Stimulated activated naive CD4-positive, alpha-beta T cell (primary cell): Measurements from ENCODE around the gene EEFSEC.
"Not testable (repeated sequence)": the region's sequence is repeated elsewhere in the genome, so short reads cannot be mapped to it uniquely, and the experiment has no call there.

Experiments
- DNase-seq, 6 experiments: peaks; one replicate each; lab custom pipeline; 2025; lab: John Stamatoyannopoulos, UW

The EEFSEC gene

DNA sequence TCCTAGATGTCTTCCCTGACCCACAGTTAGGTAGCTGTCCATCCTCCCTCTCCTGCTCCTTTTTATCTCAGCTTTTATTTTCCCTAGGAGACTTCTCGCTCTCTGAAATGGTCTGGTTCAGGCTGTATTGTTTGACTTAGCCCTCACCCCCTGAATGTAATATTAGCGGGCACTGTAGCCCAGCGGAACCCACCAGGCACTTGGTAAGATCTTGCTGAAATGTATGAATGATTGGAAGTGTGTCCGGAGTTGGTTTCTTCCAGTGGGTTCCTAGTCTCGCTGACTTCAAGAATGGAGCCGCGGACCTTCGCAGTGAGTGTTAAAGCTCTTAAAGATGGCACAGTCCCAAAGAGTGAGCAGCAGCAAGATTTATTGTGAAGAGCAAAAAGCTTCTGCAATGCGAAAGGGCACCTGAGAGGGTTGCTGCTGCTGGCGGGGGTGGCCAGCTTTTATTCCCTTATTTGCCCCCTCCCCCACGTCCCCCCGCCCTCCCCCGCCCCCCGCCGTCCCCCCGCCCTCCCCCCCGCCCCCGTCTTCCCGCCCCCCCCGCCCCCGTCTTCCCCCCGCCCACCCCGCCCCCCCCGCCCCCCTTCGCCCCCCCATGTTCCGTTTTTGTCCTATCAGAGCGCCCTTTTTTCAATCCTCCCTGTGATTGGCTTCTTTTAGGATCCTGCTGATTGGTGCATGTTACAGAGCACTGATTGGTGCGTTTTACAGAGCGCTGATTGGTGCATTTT is 694 bp upstream of the EEFSEC start:
- DNase-seq = peak in 3 of 6 experiments; percentile 13 to 71 (median 19)

DNA sequence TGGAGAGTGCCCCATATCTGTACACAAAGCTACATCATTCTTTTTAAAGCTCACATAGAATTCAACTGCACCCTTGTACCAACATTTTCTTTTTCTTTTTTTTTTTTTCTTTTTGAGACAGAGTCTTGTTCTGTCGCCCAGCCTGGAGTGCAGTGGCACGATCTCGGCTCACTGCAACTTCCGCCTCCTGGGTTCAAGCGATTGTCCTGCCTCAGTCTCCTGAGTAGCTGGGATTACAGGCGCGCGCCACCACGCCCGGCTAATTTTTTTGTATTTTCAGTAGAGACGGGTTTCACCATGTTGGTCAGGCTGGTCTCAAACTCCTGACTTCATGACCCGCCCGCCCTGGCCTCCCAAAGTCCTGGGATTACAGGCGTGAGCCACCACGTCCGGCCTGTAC is 1.1 kb downstream of the EEFSEC start:
- DNase-seq = not testable (repeated sequence)

DNA sequence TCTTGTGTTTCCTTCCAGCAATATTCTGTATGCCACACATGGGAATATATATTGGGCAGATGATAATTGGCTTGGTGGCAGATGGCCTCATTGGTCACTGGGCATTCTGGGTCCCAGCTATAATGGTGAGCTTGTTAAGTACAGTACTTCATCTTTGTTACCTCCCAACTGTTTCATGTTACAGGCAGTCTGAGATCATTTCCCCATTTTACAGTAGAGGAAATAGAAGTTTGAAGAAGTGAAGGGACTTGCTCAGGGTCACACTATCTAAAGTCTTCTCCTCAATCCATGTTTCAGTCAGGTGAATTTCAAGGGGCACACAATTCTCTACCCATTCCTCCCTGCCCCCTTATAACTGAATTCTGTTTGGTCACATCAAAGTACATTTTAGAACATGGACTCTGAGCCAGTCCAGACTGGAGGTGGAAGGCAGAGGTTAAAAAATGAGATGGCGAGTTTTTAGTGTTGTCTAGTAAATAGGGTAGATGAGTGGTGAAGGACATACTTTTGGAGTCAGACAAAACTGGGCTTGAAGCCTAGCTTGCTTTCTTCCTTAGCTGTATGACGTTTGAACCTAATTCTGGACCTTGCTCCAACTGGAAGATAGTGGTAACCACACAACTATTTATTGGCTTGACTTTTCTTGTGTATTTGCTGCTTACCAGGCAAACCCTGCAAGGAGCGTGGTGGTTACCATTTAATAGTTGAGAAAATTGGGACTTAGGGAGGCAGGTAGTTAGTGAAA is 2.5 kb downstream of the EEFSEC start:
- no peak for DNase-seq

DNA sequence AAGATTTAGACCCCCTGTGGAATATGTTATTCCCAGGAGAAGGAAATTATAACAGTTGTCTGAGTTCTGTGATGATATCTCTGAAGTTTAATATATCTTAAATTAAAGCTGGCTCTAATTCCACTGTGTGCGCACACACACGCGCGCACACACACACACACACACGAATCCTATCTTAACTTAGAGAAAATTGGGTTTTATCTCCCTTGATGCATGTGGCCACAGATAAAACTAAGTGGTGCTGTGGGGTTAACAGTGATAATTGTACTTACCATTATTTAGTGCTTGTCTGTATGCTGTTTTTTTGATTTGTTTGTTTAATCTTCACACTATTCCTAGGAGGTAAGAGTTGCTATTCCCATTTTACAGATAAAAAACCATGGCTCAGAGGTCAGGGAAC is 7.4 kb downstream of the EEFSEC start:
- no peak for DNase-seq

DNA sequence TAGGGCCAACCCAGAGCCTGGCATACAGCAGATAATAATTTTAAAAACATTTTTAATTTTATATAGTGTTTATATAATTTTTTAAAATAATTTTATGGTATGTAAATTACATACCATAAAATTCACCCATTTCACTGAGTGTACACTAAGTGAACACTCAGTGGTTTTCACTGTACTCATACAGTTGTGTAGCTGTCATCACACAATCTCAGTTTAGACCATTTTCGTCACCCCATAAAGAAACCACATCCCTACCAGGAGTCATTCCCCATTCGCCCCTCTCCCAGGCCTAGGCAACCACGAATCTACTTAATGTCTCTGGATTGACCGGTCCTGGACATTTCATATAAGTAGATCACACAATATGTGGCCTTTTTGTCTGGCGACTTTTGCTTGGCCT is 10.2 kb downstream of the EEFSEC start:
- DNase-seq = no peak

DNA sequence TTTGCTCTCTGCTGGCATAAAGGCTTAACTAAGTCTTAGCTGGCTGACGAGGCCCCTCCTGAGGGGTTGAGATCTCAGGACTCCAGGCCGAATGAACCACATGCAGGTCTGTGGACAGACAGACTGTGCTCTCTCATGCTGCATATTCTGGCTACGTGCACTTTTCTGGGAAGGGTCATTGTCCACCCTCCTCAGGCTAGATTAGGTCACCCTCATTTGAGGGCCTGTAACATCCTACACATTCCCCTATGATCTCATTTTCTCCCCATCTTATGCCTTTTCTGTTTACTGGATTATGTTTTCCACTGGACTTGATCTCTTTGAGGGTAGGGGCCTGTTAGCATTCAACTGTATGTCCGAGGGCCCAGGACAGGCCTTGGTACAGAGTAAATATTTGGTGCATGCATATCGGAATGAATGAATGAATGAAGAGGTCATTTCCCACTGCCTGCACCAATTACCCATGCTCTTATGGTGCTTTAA is 13.7 kb downstream of the EEFSEC start:
- DNase-seq = no peak

DNA sequence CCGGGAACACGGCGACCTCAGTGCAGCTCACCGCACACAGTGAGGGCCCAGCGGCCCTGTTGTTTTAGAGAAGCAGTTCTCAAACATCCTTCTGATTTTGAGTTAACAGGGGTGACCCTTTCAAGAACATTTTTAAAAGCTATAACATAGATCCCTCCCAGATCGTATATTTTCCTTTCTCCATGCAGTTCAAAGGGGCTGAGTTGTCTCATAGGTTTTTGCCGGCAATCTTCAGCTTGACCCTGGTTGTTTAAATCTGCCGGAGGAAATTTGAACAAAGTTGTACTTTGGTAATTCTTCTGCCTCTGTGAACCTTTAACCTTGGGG is 14.3 kb downstream of the EEFSEC start:
- DNase-seq = no peak

DNA sequence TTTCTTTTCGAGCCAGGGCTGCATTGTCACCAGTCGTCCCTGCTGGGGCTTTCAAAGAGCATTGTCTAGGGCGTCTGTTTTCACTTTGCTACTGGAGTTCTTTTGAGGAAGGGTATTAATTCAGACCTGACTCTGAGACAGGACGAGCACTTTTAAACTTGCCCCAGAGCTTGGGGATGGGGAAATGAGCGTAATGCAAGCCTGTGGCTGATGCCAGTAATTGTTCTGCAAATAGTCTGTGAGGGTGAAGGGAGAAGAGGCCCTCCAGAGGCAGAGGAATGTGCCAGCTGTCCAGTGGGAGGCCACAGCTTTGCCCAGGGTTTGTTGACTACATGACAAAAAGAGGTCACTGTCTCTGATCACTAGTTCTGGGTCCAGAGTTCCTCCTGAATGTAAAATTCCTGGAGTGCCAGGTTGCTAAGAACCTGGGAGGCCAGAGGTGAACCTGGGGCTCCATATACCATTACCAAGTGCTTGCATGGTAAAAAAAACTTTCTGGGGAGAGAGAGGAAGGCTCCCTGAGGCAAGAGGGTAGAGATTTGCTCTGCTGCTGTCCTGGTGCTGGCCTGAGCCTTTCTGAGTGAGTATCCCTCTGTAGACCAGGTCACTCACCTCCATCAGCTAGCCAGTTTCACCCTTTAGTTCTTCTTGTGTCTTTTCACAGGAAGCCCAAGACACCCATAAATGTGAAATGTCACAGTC is 14.8 kb downstream of the EEFSEC start:
- DNase-seq = no peak

DNA sequence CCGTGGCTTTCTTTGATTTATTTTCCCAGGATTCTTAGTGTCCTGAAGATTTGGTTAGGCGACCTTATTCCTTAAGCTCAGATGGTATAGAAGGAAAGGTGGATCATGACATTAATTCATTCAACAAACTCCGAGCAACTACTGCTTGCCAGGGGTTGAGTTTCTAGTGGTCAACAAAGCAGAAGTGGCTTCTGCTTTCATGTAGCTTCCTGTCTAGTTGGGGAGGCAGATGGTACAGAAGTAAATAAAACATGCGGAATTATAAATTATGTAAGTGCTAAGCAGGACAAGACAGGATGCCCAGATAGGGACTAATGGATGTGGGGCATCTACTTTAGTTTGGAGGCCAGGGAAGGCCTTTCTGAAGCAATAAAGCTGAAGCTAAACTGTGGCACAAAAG is 15.6 kb downstream of the EEFSEC start:
- DNase-seq = no peak

DNA sequence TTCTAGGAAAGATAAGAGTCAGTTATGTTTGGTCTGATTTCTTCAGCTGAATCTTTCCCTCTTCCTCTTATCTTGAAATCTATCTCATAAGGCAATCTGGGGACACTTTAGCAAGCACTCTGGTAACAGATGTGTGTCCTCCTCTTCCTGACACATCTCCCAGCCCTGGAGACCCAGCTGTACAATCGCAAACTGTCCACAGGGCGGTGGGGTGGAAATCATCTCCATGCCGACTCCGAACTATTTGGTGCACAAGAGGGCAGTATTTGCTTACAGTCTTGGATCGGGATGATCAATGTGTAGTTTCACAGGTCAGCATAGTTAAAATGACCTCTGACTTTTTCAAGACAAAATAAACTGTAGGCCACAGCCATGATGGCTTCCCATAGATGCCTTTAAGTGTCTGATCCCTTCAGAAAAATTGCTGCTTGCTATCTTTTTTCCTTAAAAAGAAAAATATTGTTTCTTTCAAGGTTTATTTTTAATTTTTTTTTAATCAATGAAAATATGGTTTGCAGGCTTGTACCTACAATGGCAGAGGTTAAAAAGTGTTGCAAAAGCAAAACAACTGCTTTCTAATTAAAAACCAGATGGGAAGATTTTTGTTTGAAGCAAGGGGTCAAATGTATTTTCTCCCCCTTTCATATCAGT is 17.7 kb downstream of the EEFSEC start:
- DNase-seq = peak in 1 of 6 experiments; percentile 9

DNA sequence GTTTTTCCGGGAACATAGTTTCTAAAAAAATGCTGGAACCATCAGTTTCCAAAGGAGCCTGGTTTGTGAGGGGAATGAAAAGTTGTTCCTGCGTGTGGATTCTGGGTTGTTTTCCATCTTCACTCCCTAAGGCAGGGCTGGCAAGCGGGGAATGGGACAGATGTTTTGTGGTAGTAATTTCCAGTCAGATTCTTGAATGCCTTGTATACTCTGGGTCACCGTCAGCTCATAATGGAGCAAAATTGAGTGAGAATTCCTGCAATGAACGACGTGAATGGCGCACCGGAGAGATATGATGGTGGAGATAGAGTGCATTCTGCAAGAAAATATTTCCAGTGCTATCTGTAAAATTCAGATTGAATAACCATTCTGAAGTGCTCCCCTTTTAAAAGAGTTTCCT is 19.9 kb downstream of the EEFSEC start:
- no peak for DNase-seq

DNA sequence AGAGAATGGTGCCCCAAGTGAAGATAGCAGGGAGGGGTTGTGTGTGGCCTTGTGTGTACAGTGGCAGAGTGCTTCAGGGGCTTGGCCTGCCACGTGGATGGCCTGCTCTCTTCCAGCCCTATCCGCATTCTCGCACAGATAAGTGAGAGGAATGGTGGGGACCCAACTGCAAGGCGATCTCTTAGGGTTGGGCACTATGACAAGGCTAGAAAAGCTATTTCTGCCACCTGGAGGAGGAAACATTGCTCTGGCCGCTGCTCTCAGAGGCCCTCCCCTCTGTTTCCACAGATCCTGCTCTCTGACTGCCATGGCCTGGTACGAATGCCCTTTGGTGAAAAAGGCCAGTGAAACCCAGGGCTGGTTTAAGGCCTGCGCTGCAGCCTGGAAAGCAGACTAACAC is 20.6 kb downstream of the EEFSEC start:
- DNase-seq = no peak

DNA sequence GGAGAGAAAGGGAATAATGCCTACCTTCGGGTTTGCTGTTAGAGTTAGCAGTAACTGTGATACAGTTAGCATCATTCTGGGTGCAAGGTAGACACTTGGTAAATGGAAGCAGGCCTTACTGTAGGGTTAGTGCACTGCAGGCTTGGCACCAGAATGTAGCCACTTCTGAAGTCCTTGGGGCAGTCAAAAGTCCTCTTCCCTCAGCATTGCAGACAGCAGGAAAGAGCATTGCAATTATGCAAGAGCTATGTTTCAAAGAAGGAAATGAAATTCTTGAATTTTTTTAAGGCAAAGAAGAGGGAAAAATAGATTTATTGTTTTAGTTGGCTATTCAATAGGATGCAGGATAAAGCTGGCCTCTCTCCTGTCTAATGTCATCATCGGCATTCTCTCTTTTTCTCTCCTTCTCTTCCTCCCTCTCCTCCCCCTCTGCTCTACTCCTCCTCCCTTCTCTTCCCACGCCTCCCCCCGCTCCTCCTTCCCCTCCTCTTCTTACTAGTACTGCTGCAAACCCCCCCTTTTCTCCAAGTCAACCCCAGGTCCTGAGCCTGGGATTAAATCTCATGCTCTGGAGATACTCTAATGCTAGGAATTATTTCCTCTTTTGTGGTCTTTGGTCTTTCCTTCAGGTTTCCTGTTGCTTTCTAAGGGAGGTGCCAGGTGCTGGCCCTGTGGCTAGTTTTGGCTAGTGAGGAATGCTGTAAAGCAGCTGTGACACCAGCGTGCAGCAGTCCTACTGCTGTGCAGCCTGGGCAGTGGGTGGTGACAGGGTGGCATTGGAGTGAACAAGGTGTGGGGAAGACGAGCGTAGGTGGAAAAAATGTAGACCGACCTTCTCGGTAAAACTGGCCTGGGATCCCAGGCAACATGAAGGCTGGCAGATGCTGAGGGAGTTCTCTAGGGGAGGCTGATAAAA is 21.7 kb downstream of the EEFSEC start:
- no peak for DNase-seq

DNA sequence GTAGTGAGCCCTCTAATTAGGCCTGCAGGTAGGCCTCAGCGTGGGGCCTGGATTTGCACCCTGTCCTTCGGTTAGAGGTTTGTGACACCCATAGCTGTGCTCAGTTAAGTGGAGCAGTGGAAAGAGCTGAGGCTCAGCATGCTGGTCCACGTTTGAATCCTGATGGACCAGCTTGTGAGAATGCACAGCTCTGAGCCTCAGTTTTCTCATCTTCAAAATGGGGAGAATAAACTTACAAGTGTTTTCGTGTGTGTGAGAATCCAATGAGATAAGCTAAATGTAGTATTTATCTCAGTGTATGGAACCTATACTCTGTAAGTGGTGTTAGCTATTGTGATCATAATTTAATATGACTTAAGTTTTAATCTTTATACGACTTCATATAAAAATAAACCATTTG is 22.5 kb downstream of the EEFSEC start:
- DNase-seq = no peak

DNA sequence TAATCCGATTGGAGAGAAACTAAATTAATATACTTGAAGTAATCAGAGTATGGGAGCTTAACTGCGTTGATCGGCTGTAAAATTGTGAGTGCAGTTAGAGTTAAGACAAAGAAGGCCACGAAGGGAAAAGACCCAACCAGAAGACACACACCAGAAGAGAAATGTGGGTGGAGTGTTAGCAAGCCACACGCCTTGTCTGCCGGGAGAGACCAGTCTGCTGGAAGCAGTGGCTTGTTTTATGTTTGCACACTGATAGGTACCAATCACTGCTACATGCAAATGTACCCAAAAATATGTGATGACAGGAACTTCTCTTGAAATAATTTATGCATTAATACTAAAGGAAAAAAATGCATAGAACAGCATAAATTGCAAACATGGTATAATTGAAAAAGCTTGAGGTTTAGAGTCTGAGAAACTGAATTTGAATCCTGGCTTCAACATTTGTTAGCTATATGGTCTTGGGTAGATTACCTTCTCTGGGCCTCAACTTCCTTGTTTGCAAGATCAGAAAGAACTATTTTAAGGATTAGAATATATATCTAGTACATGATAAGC is 23.1 kb downstream of the EEFSEC start:
- peak in 2 of 6 experiments; percentile 6 to 8 for DNase-seq

DNA sequence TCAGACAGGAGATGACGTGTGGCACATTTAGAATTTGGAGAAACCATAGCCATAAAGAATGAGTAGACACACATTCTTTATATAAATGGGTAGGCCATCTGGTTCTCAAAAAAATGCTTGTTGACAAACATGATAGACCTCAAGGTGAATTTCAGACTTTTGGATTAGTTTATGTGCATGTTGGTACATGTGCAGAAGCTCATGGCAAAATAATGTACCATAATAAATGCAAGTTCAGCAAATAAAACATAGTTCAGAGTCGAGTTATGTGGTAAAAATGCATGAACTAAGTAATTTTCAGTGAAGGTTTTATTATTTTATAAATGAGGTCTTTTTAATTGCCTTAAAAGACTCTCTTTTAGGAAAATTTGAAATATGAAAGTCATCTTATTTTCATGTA is 24.6 kb downstream of the EEFSEC start:
- no peak for DNase-seq

DNA sequence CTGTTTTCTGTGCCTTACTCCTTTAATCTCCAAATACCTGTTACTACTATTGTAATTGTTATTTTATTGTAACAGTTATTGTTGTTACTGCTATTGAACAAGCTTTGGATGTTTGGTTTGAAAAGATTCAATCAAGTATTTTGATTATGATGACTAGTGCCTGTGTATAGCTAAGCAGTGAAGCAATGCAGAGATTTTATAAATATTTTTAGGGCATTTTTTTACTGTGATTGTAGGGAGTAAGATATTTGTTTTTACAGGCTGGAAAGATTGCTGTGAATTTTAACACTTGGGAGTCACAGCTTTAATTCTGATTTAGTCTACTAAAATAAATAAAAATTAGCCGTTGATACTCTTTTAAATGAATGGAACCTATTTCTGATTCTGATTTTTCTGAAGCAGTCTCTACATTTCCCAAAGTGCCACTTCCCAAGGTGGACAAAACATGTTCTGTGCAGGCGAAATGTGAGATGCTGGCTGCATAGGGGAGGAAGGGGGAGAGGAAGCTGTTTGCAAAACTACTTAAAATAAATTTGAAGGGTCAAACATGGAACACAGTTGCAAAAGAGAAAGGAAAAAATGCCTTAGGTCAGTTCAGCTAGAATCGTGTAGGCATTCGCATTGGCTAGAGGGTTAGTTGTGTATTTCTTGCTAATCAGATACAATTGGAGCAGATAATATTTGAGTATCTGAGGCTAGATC is 25.7 kb downstream of the EEFSEC start:
- DNase-seq = no peak

DNA sequence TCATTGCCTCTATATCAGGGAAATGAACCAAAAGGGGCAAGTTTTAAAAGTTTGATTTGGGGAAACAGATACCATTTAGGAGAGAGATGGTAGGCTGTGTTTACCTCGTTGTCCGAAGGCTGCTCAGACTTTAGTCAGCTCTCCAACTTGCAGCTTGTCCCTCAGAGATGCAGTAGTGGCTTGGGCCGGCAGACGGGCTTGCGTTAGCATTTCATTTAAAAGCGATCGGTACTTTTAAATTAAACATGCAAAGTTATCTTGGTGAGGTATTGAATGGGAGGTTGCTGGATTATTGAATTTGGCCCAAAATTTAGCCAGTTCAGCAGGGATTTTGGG is 26.2 kb downstream of the EEFSEC start:
- no peak for DNase-seq

DNA sequence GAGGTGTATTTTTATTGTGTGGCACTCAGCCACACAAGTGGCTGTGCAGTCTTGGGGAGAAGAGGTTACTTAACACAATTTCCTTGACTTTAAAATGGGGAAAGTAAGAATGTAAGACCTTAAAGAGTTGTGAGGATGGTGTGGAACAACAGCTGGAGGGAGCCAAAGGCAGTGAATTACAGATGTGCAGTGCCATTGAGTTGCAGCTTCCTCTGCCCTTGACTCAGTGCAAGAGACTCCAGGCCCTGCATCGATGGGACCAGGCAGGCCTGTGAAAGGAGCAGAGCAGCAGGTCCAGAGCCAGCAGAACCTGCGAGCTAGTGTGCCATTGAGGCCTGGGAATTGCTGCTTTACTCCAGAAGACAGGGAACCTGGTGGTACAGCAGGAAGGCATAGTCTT is 27.2 kb downstream of the EEFSEC start:
- DNase-seq = no peak

DNA sequence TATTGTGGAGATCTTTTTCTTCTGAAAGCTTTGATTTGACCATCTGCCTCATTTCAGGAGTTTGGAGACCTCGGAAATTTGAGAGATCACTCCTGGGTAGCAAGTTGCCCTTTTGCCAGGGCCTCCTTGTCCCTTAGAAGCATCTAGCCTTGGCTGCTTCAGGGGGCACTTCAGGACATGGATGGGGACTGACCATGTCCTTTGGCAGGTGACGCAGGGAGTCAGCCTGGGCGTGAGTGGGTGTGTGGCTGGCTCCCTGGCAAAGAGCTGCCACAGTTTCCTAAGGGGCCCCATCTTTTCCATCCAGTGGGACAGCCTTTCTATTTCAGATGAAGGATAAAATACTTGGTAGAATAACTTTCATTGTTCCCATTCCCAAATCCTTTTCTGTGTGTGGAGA is 27.6 kb downstream of the EEFSEC start:
- no peak for DNase-seq

DNA sequence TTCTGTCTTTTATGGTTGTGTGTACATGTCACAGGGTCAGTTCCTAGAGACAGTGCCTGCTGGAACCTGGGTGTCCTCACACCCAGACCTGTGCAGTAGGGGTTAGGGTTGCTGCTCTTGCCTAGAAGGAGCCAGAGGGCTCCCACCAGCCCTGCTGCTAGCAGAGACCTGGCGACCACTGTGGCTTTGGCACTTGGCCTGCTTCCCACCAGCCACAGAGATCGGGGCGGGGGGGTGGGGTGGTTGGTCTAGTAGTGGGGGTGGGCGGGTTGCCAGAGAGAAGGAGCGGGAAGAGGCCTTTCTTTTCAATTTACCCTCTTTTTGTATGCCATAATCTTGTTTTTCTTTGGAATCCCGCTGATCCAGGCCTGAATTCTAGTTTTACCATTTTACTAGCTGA is 29.4 kb downstream of the EEFSEC start:
- DNase-seq = no peak
